GM18951 (cell line): ENCODE results near the gene RNU5B-1.

Experiments
- POLR2A ChIP-seq: IDR thresholded peaks from 4 replicates; pipeline ENCODE4 v1.6.1; 2011; ENCODE audit warnings: mild to moderate bottlenecking; ENCODE audit not compliant: insufficient read length, insufficient read depth; ENCODE audit errors: extremely low read depth
- in situ Hi-C: fragments of 300-500 bp; cut with MboI; formaldehyde crosslinking; loops from one replicate; pipeline ENCODE4 v1.12.0; 2022; ENCODE audit warnings: low sequenced_read_pairs, mixed read lengths, inconsistent platforms; ENCODE audit not compliant: unreplicated experiment

The RNU5B-1 gene

GRCh38 chr15:65275728-65276126 lies 28.8 kb upstream of the RNU5B-1 start:
- no peak for TF ChIP-seq POLR2A
- in situ Hi-C loops: loop anchor here (25.0 kb wide), 1 partner anchor 238 kb away; the partner anchor contains the start of genes MTFMT and SLC51B

GRCh38 chr15:65277015-65277414 lies 27.5 kb upstream of the RNU5B-1 start:
- in situ Hi-C loops: loop anchor here (25.0 kb wide), 1 partner anchor 240 kb away; the partner anchor contains the start of genes MTFMT and SLC51B
- no peak for TF ChIP-seq POLR2A

- TF ChIP-seq POLR2A: no peak
- in situ Hi-C loops: loop anchor here (25.0 kb wide), 1 partner anchor 241 kb away; the partner anchor contains the start of genes MTFMT and SLC51B
Measured at GRCh38 chr15:65278480-65278879, 26.0 kb upstream of the RNU5B-1 start.

- in situ Hi-C loops: loop anchor here (10.0 to 25.0 kb wide), 2 partner anchors 91 to 248 kb away; partner anchors contain the start of genes MTFMT and SLC51B
- no peak for TF ChIP-seq POLR2A
Measured at GRCh38 chr15:65285291-65286068, 19.0 kb upstream of the RNU5B-1 start.

GRCh38 chr15:65286069-65286703 lies 18.3 kb upstream of the RNU5B-1 start:
- no peak for TF ChIP-seq POLR2A
- in situ Hi-C loops: loop anchor here (10.0 to 25.0 kb wide), 2 partner anchors 91 to 249 kb away; partner anchors contain the start of genes MTFMT and SLC51B

- in situ Hi-C loops: loop anchor here (10.0 to 25.0 kb wide), 2 partner anchors 92 to 250 kb away; partner anchors contain the start of genes MTFMT and SLC51B
- peak; percentile 80 for TF ChIP-seq POLR2A
Measured at GRCh38 chr15:65286704-65287519, 17.6 kb upstream of the RNU5B-1 start, which contains the start of gene PARP16. Gene PARP16, minus strand, starts transcription at chr15:65286883. Its CDS starts 457 bp downstream, at chr15:65286426.

- in situ Hi-C loops: loop anchor here (10.0 to 25.0 kb wide), 2 partner anchors 93 to 250 kb away; partner anchors contain the start of genes MTFMT and SLC51B
- TF ChIP-seq POLR2A: no peak
Measured at GRCh38 chr15:65287520-65287855, 17.0 kb upstream of the RNU5B-1 start.

- in situ Hi-C loops: loop anchor here (10.0 to 25.0 kb wide), 2 partner anchors 95 to 252 kb away; partner anchors contain the start of genes MTFMT and SLC51B
- no peak for TF ChIP-seq POLR2A
Measured at GRCh38 chr15:65289261-65289854, 15.1 kb upstream of the RNU5B-1 start.

- TF ChIP-seq POLR2A: no peak
- in situ Hi-C loops: loop anchor here (25.0 kb wide), 1 partner anchor 253 kb away; the partner anchor contains the start of genes MTFMT and SLC51B
Measured at GRCh38 chr15:65290228-65290627, 14.2 kb upstream of the RNU5B-1 start.

- no peak for TF ChIP-seq POLR2A
- in situ Hi-C loops: loop anchor here (25.0 kb wide), 1 partner anchor 256 kb away; the partner anchor contains the start of genes MTFMT and SLC51B
Measured at GRCh38 chr15:65292938-65293518, 11.4 kb upstream of the RNU5B-1 start.

- no peak for TF ChIP-seq POLR2A
- in situ Hi-C loops: loop anchor here (25.0 kb wide), 1 partner anchor 261 kb away; the partner anchor contains the start of genes MTFMT and SLC51B
Measured at GRCh38 chr15:65298731-65299130, 5.7 kb upstream of the RNU5B-1 start.
